ENCODE results near the gene VPS52. TPM values are rescaled to one million over a fixed set of nuclear protein-coding genes. Genes with fewer than 3 reads are reported as not detected.
"Not testable (repeated sequence)": the region's sequence is repeated elsewhere in the genome, so short reads cannot be mapped to it uniquely, and the experiment has no call there.

VPS52 gene
- total RNA-seq, 1 donor from 2014 or later = 32.5 TPM

- intact Hi-C loops (cut with DNase I) = loop anchor here (1.0 kb wide), 1 partner anchor 18 kb away; the partner anchor contains the start of genes PFDN6 and WDR46
Measured at GRCh38 chr6:33271117-33271467, 584 bp downstream of the VPS52 start.

GRCh38 chr6:33264015-33264414 is 7.7 kb downstream of the VPS52 start:
- intact Hi-C loops (cut with DNase I) = no loop called here
- DNase-seq (ENCODE audit: low spot score) = no peak

More at GRCh38 chr6:33271117-33271467, 584 bp downstream of the VPS52 start:
- no peak for DNase-seq (ENCODE audit: low spot score)

GRCh38 chr6:33262490-33262889 is 9.2 kb downstream of the VPS52 start:
- intact Hi-C loops (cut with DNase I); DNase-seq (ENCODE audit: low spot score): not testable (repeated sequence)

GRCh38 chr6:33259032-33259431 is 12.6 kb downstream of the VPS52 start:
- intact Hi-C loops (cut with DNase I) = no loop called here
- no peak for DNase-seq (ENCODE audit: low spot score)

GRCh38 chr6:33254591-33254990 is 17.1 kb downstream of the VPS52 start:
- intact Hi-C loops (cut with DNase I) = no loop called here
- no peak for DNase-seq (ENCODE audit: low spot score)

GRCh38 chr6:33252759-33253158 is 18.9 kb downstream of the VPS52 start:
- DNase-seq (ENCODE audit: low spot score) = no peak
- intact Hi-C loops (cut with DNase I) = no loop called here

- intact Hi-C loops (cut with DNase I) = no loop called here
- DNase-seq (ENCODE audit: low spot score) = no peak
Measured at GRCh38 chr6:33251395-33252012, 20.2 kb downstream of the VPS52 start.

GRCh38 chr6:33250731-33251130 is 20.9 kb downstream of the VPS52 start:
- DNase-seq (ENCODE audit: low spot score) = no peak
- intact Hi-C loops (cut with DNase I) = no loop called here

GRCh38 chr6:33249732-33250630 is 21.7 kb downstream of the VPS52 start:
- no peak for DNase-seq (ENCODE audit: low spot score)
- intact Hi-C loops (cut with DNase I) = loop anchor here (1.0 to 5.0 kb wide), 6 partner anchors 37 to 233 kb away; partner anchors contain the start of genes HSD17B8, RGL2, RXRB and SLC39A7

- intact Hi-C loops (cut with DNase I) = loop anchor here (1.0 to 5.0 kb wide), 6 partner anchors 36 to 232 kb away; partner anchors contain the start of genes HSD17B8, RGL2, RXRB and SLC39A7
- peak; percentile 99 for DNase-seq (ENCODE audit: low spot score)
Measured at GRCh38 chr6:33248932-33249731, 22.5 kb downstream of the VPS52 start.

GRCh38 chr6:33248643-33248931 is 23.1 kb downstream of the VPS52 start:
- intact Hi-C loops (cut with DNase I) = loop anchor here (2.0 to 5.0 kb wide), 5 partner anchors 36 to 231 kb away; partner anchors contain the start of genes HSD17B8, RGL2, RXRB and SLC39A7
- DNase-seq (ENCODE audit: low spot score) = peak; percentile 74

- intact Hi-C loops (cut with DNase I) = loop anchor here (2.0 to 5.0 kb wide), 5 partner anchors 35 to 231 kb away; partner anchors contain the start of genes HSD17B8, RGL2, RXRB and SLC39A7
Measured at GRCh38 chr6:33247977-33248642, 23.6 kb downstream of the VPS52 start.

GRCh38 chr6:33243476-33243875 is 28.2 kb downstream of the VPS52 start:
- DNase-seq (ENCODE audit: low spot score) = no peak
- intact Hi-C loops (cut with DNase I) = no loop called here

More at GRCh38 chr6:33247977-33248642, 23.6 kb downstream of the VPS52 start:
- peak; percentile 93 for DNase-seq (ENCODE audit: low spot score)

- intact Hi-C loops (cut with DNase I) = no loop called here
Measured at GRCh38 chr6:33241968-33242367, 29.7 kb downstream of the VPS52 start.

GRCh38 chr6:33237741-33238140 is 33.9 kb downstream of the VPS52 start:
- DNase-seq (ENCODE audit: low spot score) = no peak
- intact Hi-C loops (cut with DNase I) = no loop called here

More at GRCh38 chr6:33241968-33242367, 29.7 kb downstream of the VPS52 start:
- DNase-seq (ENCODE audit: low spot score) = no peak

- intact Hi-C loops (cut with DNase I) = no loop called here
- no peak for DNase-seq (ENCODE audit: low spot score)
Measured at GRCh38 chr6:33236852-33237251, 34.8 kb downstream of the VPS52 start.

- intact Hi-C loops (cut with DNase I) = no loop called here
- no peak for DNase-seq (ENCODE audit: low spot score)
Measured at GRCh38 chr6:33236328-33236727, 35.3 kb downstream of the VPS52 start.

GRCh38 chr6:33235221-33235634 is 36.4 kb downstream of the VPS52 start:
- DNase-seq (ENCODE audit: low spot score) = no peak
- intact Hi-C loops (cut with DNase I) = no loop called here

GRCh38 chr6:33226503-33227120 is 45.1 kb downstream of the VPS52 start:
- intact Hi-C loops (cut with DNase I) = not testable (repeated sequence)
- peak; percentile 9 for DNase-seq (ENCODE audit: low spot score)
